IMR-90 (cell line): Measurements from ENCODE around the gene CASK.

Experiments used
- BHLHE40 ChIP-seq: fragments of 150-350 bp; IDR thresholded peaks from 2 replicates; pipeline ENCODE4 v1.6.1; 2016; ENCODE audit warnings: mild to moderate bottlenecking, low read depth, low read length
- CTCF ChIP-seq: conservative IDR thresholded peaks from 2 replicates; pipeline ENCODE4 v1.5.1; 2012; ENCODE audit warnings: mild to moderate bottlenecking, low read depth, low read length, improper control_type of control experiment
- POLR2A ChIP-seq: IDR thresholded peaks from 2 replicates; pipeline ENCODE4 v1.6.1; 2012; ENCODE audit warnings: mild to moderate bottlenecking, low read depth, low read length

GRCh38 chrX:41616935-41617334, 306.4 kb downstream of the CASK start:
- TF ChIP-seq POLR2A (no peak), BHLHE40 (no peak), CTCF (no peak)
